ENCODE measurements around the gene VTI1A.
"Not testable (repeated sequence)": the region's sequence is repeated elsewhere in the genome, so short reads cannot be mapped to it uniquely, and the experiment has no call there.

VTI1A gene

GRCh38 chr10:112461029-112461887 is 14.2 kb downstream of the VTI1A start:
- no peaks in the 10 kb centered on the region for H3F3A ChIP-seq (ENCODE audit: low read depth)
- no peaks in the 10 kb centered on the region for H3K79me2 ChIP-seq (ENCODE audit: insufficient read depth, low read length)
- no peaks in the 10 kb centered on the region for H4K20me1 ChIP-seq (ENCODE audit: insufficient read depth, low read length, poor library complexity, severe bottlenecking)
- no peak overlapping the region for H3K4me2 ChIP-seq (ENCODE audit: low read depth, low read length, poor library complexity, severe bottlenecking)
- no peaks in the 10 kb centered on the region for H3K9me2 ChIP-seq (replicated peaks; ENCODE audit: low read depth, low read length)
- no peak overlapping the region for H2AFZ ChIP-seq (ENCODE audit: low read length)
- no peak overlapping the region for H3K4me3 ChIP-seq (ENCODE audit: low read length, poor library complexity, severe bottlenecking)
- no peak for TF ChIP-seq CTCF (conservative IDR thresholded peaks at IDR 0.05; ENCODE audit: low read length)
- TF ChIP-seq EZH2phosphoT487 (IDR thresholded peaks at IDR 0.05; ENCODE audit: borderline replicate concordance), result no peak
- H3K9ac ChIP-seq (ENCODE audit: low read depth, low read length, poor library complexity, severe bottlenecking), result no peak overlapping the region
- no peaks in the 10 kb centered on the region for H3K4me1 ChIP-seq (ENCODE audit: insufficient read depth, low read length, poor library complexity, severe bottlenecking)
- peaks cover 21% of the 10 kb centered on the region; the same call in 1 of the 2 replicates for H3K36me3 ChIP-seq (ENCODE audit: insufficient read depth, low read length)
- H3K9me3 ChIP-seq (ENCODE audit: insufficient read depth, low read depth, low read length), result no peaks in the 10 kb centered on the region
- no peaks in the 10 kb centered on the region for H3K27me3 ChIP-seq (ENCODE audit: insufficient read depth, low read length, poor library complexity, severe bottlenecking)

- H3K27me3 ChIP-seq (ENCODE audit: insufficient read depth, low read length, poor library complexity, severe bottlenecking); H3K9me2 ChIP-seq (replicated peaks; ENCODE audit: low read depth, low read length); H3K4me1 ChIP-seq (ENCODE audit: insufficient read depth, low read length, poor library complexity, severe bottlenecking); H2AFZ ChIP-seq (ENCODE audit: low read length); H3K4me2 ChIP-seq (ENCODE audit: low read depth, low read length, poor library complexity, severe bottlenecking); H3K4me3 ChIP-seq (ENCODE audit: low read length, poor library complexity, severe bottlenecking); H3F3A ChIP-seq (ENCODE audit: low read depth); H3K9ac ChIP-seq (ENCODE audit: low read depth, low read length, poor library complexity, severe bottlenecking); H3K9me3 ChIP-seq (ENCODE audit: insufficient read depth, low read depth, low read length); H4K20me1 ChIP-seq (ENCODE audit: insufficient read depth, low read length, poor library complexity, severe bottlenecking); H3K79me2 ChIP-seq (ENCODE audit: insufficient read depth, low read length): not testable (repeated sequence)
- H3K36me3 ChIP-seq (ENCODE audit: insufficient read depth, low read length), result peaks cover 45% of the 10 kb centered on the region; the same call in 1 of the 2 replicates
These were observed 17.1 kb downstream of the VTI1A start for GRCh38 chr10:112464074-112464473.

GRCh38 chr10:112465299-112465883 is 18.4 kb downstream of the VTI1A start:
- H2AFZ ChIP-seq (ENCODE audit: low read length), result no peak overlapping the region
- H3F3A ChIP-seq (ENCODE audit: low read depth), result no peaks in the 10 kb centered on the region
- peaks cover 51% of the 10 kb centered on the region; the same call in 1 of the 2 replicates for H3K36me3 ChIP-seq (ENCODE audit: insufficient read depth, low read length)
- H3K79me2 ChIP-seq (ENCODE audit: insufficient read depth, low read length), result no peaks in the 10 kb centered on the region
- TF ChIP-seq EZH2phosphoT487 (IDR thresholded peaks at IDR 0.05; ENCODE audit: borderline replicate concordance) (no peak), CTCF (conservative IDR thresholded peaks at IDR 0.05; ENCODE audit: low read length) (no peak)
- no peak overlapping the region for H3K9ac ChIP-seq (ENCODE audit: low read depth, low read length, poor library complexity, severe bottlenecking)
- H3K4me2 ChIP-seq (ENCODE audit: low read depth, low read length, poor library complexity, severe bottlenecking), result no peak overlapping the region
- no peaks in the 10 kb centered on the region for H3K9me3 ChIP-seq (ENCODE audit: insufficient read depth, low read depth, low read length)
- H3K9me2 ChIP-seq (replicated peaks; ENCODE audit: low read depth, low read length), result no peaks in the 10 kb centered on the region
- no peaks in the 10 kb centered on the region for H3K27me3 ChIP-seq (ENCODE audit: insufficient read depth, low read length, poor library complexity, severe bottlenecking)
- H3K4me1 ChIP-seq (ENCODE audit: insufficient read depth, low read length, poor library complexity, severe bottlenecking), result no peaks in the 10 kb centered on the region
- H3K4me3 ChIP-seq (ENCODE audit: low read length, poor library complexity, severe bottlenecking), result no peak overlapping the region
- H4K20me1 ChIP-seq (ENCODE audit: insufficient read depth, low read length, poor library complexity, severe bottlenecking), result no peaks in the 10 kb centered on the region

All from Loucy (cell line).